Measurements from ENCODE around the gene PET100. TPM values are rescaled to one million over a fixed set of nuclear protein-coding genes. Genes with fewer than 3 reads are reported as not detected.

Gene PET100
- total RNA-seq (100 to 1,000 TPM; 119 to 230 (median 150) TPM), polyA plus RNA-seq (1,000 to 10,000 TPM in 1 of 2 donors, 10 to 100 TPM in 1; 99.1 to 1,041 TPM)
- long read RNA-seq, donor 1, transcript PET100-202 (4 exons, 719 nt): major isoform, 94 of 105 reads
- long read RNA-seq, donor 1, partial matches to known transcripts: 1 of 105 reads
- long read RNA-seq, donor 1, other reads (novel, unspliced or antisense): 6 of 105 reads
- long read RNA-seq, donor 2, transcript PET100-202 (4 exons, 719 nt): major isoform, 111 of 126 reads
- long read RNA-seq, donor 2, transcript PET100-207 (1 exons, 1,815 nt): minor isoform, 6 of 126 reads
- long read RNA-seq, donor 2, partial matches to known transcripts: 1 of 126 reads
- long read RNA-seq, donor 2, other reads (novel, unspliced or antisense): 7 of 126 reads
- long read RNA-seq, donor 3, partial matches to known transcripts: 0 of 2 reads
- long read RNA-seq, donor 3, other reads (novel, unspliced or antisense): 0 of 2 reads

GRCh38 chr19:7629347-7630054 lies at the start of gene PET100, which contains the start of gene XAB2:
TSS of gene PET100 (plus strand) at chr19:7629793. CDS start at chr19:7629834, 41 bp downstream.
TSS of gene XAB2 (minus strand) at chr19:7629545. CDS start at chr19:7629527, 18 bp downstream.
- intact Hi-C loops (cut with DNase I): loop anchor here in 1 of 10 donors (2.0 to 5.0 kb wide), 2 partner anchors 51 to 92 kb away; partner anchors contain the start of genes PNPLA6 and TRAPPC5
- no peak for TF ChIP-seq CTCF (IDR thresholded peaks at IDR 0.05)
- peak; percentile 91 to 98 for DNase-seq
- peak within 1 kb of the TSS in 9 of 10 donors; percentile 54 to 89 (median 76) for H3K27ac ChIP-seq
- H3K36me3 ChIP-seq: peaks cover 0 to 42% (median 9%) of the 10 kb centered on the region in 9 donors
- H3K9me3 ChIP-seq: no peaks in the 10 kb centered on the region
- peak within 1 kb of the TSS; percentile 71 to 95 (median 88) for H3K4me3 ChIP-seq
- no peaks in the 10 kb centered on the region for H3K27me3 ChIP-seq
- 0 to 1% methylated on average over 40 of the region's 40 CpGs for whole genome bisulfite sequencing, 2 donors
- peaks cover 11 to 39% (median 30%) of the 10 kb centered on the region in 9 donors for H3K4me1 ChIP-seq
- ATAC-seq: peak; percentile 96 to 99 (median 98)

- Histone ChIP-seq H3K27ac (no peak overlapping the region), H3K9me3 (no peaks in the 10 kb centered on the region), H3K27me3 (peaks cover 0 to 18% (median under 1%) of the 10 kb centered on the region in 7 donors), H3K36me3 (no peaks in the 10 kb centered on the region), H3K4me1 (no peaks in the 10 kb centered on the region), H3K4me3 (no peak overlapping the region)
- intact Hi-C loops (cut with DNase I): loop anchor here in 1 of 10 donors (10.0 kb wide), 1 partner anchor 202 kb away; no protein-coding TSS in a partner anchor
- DNase-seq (no peak), ATAC-seq (no peak)
- TF ChIP-seq CTCF (IDR thresholded peaks at IDR 0.05): no peak
- WGBS, 2 donors: 50 to 55% methylated on average over 11 of the region's 11 CpGs
Measured at GRCh38 chr19:7582446-7582845, 47.1 kb upstream of the PET100 start.

GRCh38 chr19:7589822-7590221 lies 39.8 kb upstream of the PET100 start:
- Histone ChIP-seq H3K9me3 (no peaks in the 10 kb centered on the region), H3K36me3 (no peaks in the 10 kb centered on the region), H3K27me3 (peaks cover 0 to 63% (median 50%) of the 10 kb centered on the region in 7 donors), H3K4me3 (no peak overlapping the region), H3K27ac (no peak overlapping the region), H3K4me1 (no peaks in the 10 kb centered on the region)
- TF ChIP-seq CTCF (IDR thresholded peaks at IDR 0.05): no peak
- intact Hi-C loops (cut with DNase I): loop anchor here in 1 of 10 donors (10.0 kb wide), 1 partner anchor 195 kb away; no protein-coding TSS in a partner anchor
- 88 to 92% methylated on average over 7 of the region's 7 CpGs for WGBS, 2 donors
- DNase-seq: no peak
- no peak for ATAC-seq

- Histone ChIP-seq H3K4me1 (no peaks in the 10 kb centered on the region), H3K36me3 (no peaks in the 10 kb centered on the region), H3K27ac (no peak overlapping the region), H3K27me3 (peaks cover 0 to 68% (median 55%) of the 10 kb centered on the region in 7 donors), H3K4me3 (no peak overlapping the region), H3K9me3 (no peaks in the 10 kb centered on the region)
- no peak for TF ChIP-seq CTCF (IDR thresholded peaks at IDR 0.05)
- DNase-seq: no peak
- no peak for ATAC-seq
- WGBS, 2 donors: 50 to 55% methylated on average over 8 of the region's 8 CpGs
- intact Hi-C loops (cut with DNase I): no loop called here
Measured at GRCh38 chr19:7590256-7590655, 39.3 kb upstream of the PET100 start.

Data from heart right ventricle (tissue), 16 donors.